Heart left ventricle (tissue), 13 donors: Measurements from ENCODE around the gene TAS2R50.

Source experiments
- CTCF ChIP-seq, 12 donors: fragments of 200-600 bp; sonication (generic) in 4 of 12; IDR thresholded peaks; one replicate each; pipeline versions ENCODE4 v1.5.0 to v1.8.0; 2018 to 2022; ENCODE audit warnings: antibody characterized with exemption in 12 of 12, mild to moderate bottlenecking in 5 of 12
- POLR2A ChIP-seq, 2 donors: fragments of 450-650 bp; IDR thresholded peaks; one replicate each; pipeline ENCODE4 v1.6.1; 2017; ENCODE audit warnings: antibody characterized with exemption in 2 of 2, mild to moderate bottlenecking in 2 of 2, moderate library complexity in 2 of 2
- donor health status: ischemic (EF 13 %, LVEDD 7.1; RV severe dilation, severe dysfunction).
- donor health status: DM: no; HTN: yes; CAD: no.
- donor health status: DM: no; HTN: no; CAD: no.
- donor health status: ischemic (EF 25% LVEDD 6.9; RV normal size, moderate dysfunction).
- donor health status: ischemic (EF 25% LVEDD 5.7; RV mildly dilated, moderate dysfunction).
- donor health status: ischemic (EF 35%, LVEDD 5.7; RV mildly dilated, moderate dysfunction).
- donor health status: nonischemic (EF 11% LVEDD 7.7; RV severe dilation, severe dysfunction).
- donor health status: DM: yes; HTN: yes; CAD: no.
- donor health status: PGD.
- donor health status: ischemic (EF 29% LVEDD 5.4; RV normal size, mild dysfunction).
- donor health status: nonischemic (EF 23%, LVEDD 6.1; RV moderate dilation, normal function).

- TF ChIP-seq CTCF (IDR thresholded peaks at IDR 0.05) (no peak), POLR2A (IDR thresholded peaks at IDR 0.05) (no peak)
Measured at GRCh38 chr12:10960211-10960610, 26.5 kb downstream of the TAS2R50 start.
